Measurements from ENCODE around the gene NKX2-2. TPM values are rescaled to one million over a fixed set of nuclear protein-coding genes. Genes with fewer than 3 reads are reported as not detected.
A peak's percentile ranks its signal among the peaks of the same experiment; 100 is the strongest.

The NKX2-2 gene
- total RNA-seq, 1 donor from 2014 or later, result not detected

DNA sequence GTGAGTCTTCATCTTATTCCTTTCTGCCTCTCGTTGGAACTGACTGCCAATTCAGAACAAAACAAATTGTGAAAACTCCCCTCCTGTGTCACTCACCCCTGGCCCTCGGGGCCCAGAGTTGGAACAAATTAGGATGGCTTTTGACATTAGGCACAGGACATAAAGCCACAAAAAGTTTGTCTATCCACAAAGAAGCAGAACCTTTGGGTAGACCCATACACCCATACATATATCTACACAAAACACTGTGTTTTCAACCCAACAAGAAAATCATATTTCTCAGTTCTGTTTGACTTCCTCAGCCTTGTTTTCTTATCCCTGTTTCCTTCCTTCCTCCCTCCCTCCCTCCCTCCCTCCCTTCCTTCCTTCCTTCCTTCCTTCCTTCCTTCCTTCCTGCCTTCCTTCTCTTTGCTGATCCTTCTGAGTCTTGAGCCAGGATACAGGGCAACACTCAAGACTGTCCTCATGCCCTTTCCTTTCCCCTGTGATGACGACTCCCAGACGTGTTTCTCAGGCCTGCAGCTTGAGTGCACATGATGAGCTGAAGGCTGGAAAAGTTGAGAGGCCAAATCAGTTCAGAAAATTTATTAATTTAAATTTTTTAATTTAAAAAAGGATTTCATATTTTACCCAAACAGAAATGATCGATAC is 41.7 kb upstream of the NKX2-2 start:
- H3K36me3 ChIP-seq, result no peaks in the 10 kb centered on the region
- no peak overlapping the region for H3K27ac ChIP-seq
- no peak for DNase-seq (ENCODE audit: extremely low spot score in 2 of 2)
- no peak overlapping the region for H3K4me3 ChIP-seq
- no peak for TF ChIP-seq POLR2A (IDR thresholded peaks at IDR 0.05)
- no peak for TF ChIP-seq POLR2AphosphoS5 (IDR thresholded peaks at IDR 0.05; ENCODE audit: insufficient read depth in 1 of 2, low read depth in 1 of 2)
- TF ChIP-seq, protein P1, sequence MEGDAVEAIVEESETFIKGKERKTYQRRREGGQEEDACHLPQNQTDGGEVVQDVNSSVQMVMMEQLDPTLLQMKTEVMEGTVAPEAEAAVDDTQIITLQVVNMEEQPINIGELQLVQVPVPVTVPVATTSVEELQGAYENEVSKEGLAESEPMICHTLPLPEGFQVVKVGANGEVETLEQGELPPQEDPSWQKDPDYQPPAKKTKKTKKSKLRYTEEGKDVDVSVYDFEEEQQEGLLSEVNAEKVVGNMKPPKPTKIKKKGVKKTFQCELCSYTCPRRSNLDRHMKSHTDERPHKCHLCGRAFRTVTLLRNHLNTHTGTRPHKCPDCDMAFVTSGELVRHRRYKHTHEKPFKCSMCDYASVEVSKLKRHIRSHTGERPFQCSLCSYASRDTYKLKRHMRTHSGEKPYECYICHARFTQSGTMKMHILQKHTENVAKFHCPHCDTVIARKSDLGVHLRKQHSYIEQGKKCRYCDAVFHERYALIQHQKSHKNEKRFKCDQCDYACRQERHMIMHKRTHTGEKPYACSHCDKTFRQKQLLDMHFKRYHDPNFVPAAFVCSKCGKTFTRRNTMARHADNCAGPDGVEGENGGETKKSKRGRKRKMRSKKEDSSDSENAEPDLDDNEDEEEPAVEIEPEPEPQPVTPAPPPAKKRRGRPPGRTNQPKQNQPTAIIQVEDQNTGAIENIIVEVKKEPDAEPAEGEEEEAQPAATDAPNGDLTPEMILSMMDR (IDR thresholded peaks at IDR 0.05), result no peak
- H3K9me3 ChIP-seq, result no peaks in the 10 kb centered on the region
- H3K4me1 ChIP-seq, result no peaks in the 10 kb centered on the region
- intact Hi-C loops (cut with DNase I), result no loop called here
- H3K27me3 ChIP-seq, result no peaks in the 10 kb centered on the region

GRCh38 chr20:21554985-21555384 is 41.1 kb upstream of the NKX2-2 start:
- peak in 1 of 2 donors; percentile 65 for DNase-seq (ENCODE audit: extremely low spot score in 2 of 2)
- Histone ChIP-seq H3K4me3 (no peak overlapping the region), H3K27me3 (no peaks in the 10 kb centered on the region), H3K36me3 (no peaks in the 10 kb centered on the region), H3K27ac (no peak overlapping the region), H3K9me3 (no peaks in the 10 kb centered on the region), H3K4me1 (no peaks in the 10 kb centered on the region)
- TF ChIP-seq, protein P1 (IDR thresholded peaks at IDR 0.05), result no peak
- no peak for TF ChIP-seq POLR2A (IDR thresholded peaks at IDR 0.05)
- TF ChIP-seq POLR2AphosphoS5 (IDR thresholded peaks at IDR 0.05; ENCODE audit: insufficient read depth in 1 of 2, low read depth in 1 of 2), result no peak
- intact Hi-C loops (cut with DNase I), result no loop called here

GRCh38 chr20:21554376-21554890 is 40.6 kb upstream of the NKX2-2 start:
- TF ChIP-seq, protein P1 (IDR thresholded peaks at IDR 0.05), result no peak
- no peak for TF ChIP-seq POLR2AphosphoS5 (IDR thresholded peaks at IDR 0.05; ENCODE audit: insufficient read depth in 1 of 2, low read depth in 1 of 2)
- no peak for TF ChIP-seq POLR2A (IDR thresholded peaks at IDR 0.05)
- H3K27ac ChIP-seq, result no peak overlapping the region
- H3K36me3 ChIP-seq, result no peaks in the 10 kb centered on the region
- H3K27me3 ChIP-seq, result no peaks in the 10 kb centered on the region
- DNase-seq (ENCODE audit: extremely low spot score in 2 of 2), result no peak
- intact Hi-C loops (cut with DNase I), result no loop called here
- H3K4me3 ChIP-seq, result no peak overlapping the region
- no peaks in the 10 kb centered on the region for H3K9me3 ChIP-seq
- H3K4me1 ChIP-seq, result no peaks in the 10 kb centered on the region

GRCh38 chr20:21550587-21550986 is 36.7 kb upstream of the NKX2-2 start:
- TF ChIP-seq, protein P1 (IDR thresholded peaks at IDR 0.05), result no peak
- TF ChIP-seq POLR2A (IDR thresholded peaks at IDR 0.05) (no peak), POLR2AphosphoS5 (IDR thresholded peaks at IDR 0.05; ENCODE audit: insufficient read depth in 1 of 2, low read depth in 1 of 2) (no peak)
- no peaks in the 10 kb centered on the region for H3K27me3 ChIP-seq
- H3K4me3 ChIP-seq, result no peak overlapping the region
- no peaks in the 10 kb centered on the region for H3K36me3 ChIP-seq
- peak in 1 of 2 donors; percentile 32 for DNase-seq (ENCODE audit: extremely low spot score in 2 of 2)
- H3K27ac ChIP-seq, result no peak overlapping the region
- no peaks in the 10 kb centered on the region for H3K4me1 ChIP-seq
- no peaks in the 10 kb centered on the region for H3K9me3 ChIP-seq
- intact Hi-C loops (cut with DNase I), result no loop called here

- no peaks in the 10 kb centered on the region for H3K27me3 ChIP-seq
- TF ChIP-seq, protein P1 (IDR thresholded peaks at IDR 0.05), result no peak
- TF ChIP-seq POLR2A (IDR thresholded peaks at IDR 0.05) (no peak), POLR2AphosphoS5 (IDR thresholded peaks at IDR 0.05; ENCODE audit: insufficient read depth in 1 of 2, low read depth in 1 of 2) (no peak)
- no peaks in the 10 kb centered on the region for H3K9me3 ChIP-seq
- DNase-seq (ENCODE audit: extremely low spot score in 2 of 2), result peak in 1 of 2 donors; percentile 27
- H3K36me3 ChIP-seq, result no peaks in the 10 kb centered on the region
- no peak overlapping the region for H3K4me3 ChIP-seq
- no peaks in the 10 kb centered on the region for H3K4me1 ChIP-seq
- H3K27ac ChIP-seq, result no peak overlapping the region
- intact Hi-C loops (cut with DNase I), result no loop called here
Observed at GRCh38 chr20:21548390-21549035, 34.6 kb upstream of the NKX2-2 start.

Data from vagina (tissue), 2 donors.